IMR-90 (cell line): ENCODE measurements around the gene ZNF599. TPM values are rescaled to one million over a fixed set of nuclear protein-coding genes. Genes with fewer than 3 reads are reported as not detected.

Source experiments
- ATAC-seq: fragments of 200-7000 bp; cut with Tn5 transposase; 2 replicates; pipeline ENCODE4 v1.9.1; 2020; ENCODE audit warnings: low read depth, mild to moderate bottlenecking, moderate library complexity
- BruUV-seq: library from RNA; stranded (reverse); fragments of 400-500 nt; replicated peaks from 2 replicates; lab custom pipeline; 2021; lab: Mats Ljungman, UMichigan
- CTCF ChIA-PET: fragments of 300-600 bp; formaldehyde crosslinking; extraction: SDS; loops from one replicate; lab custom pipeline; 2021; ENCODE audit warnings: antibody characterized with exemption; lab: Yijun Ruan, JAX
- POLR2A ChIA-PET: fragments of 300-600 bp; sonication (Branson Sonifier 250); formaldehyde crosslinking; loops from one replicate; lab custom pipeline; 2022; ENCODE audit warnings: antibody characterized with exemption; ENCODE audit not compliant: unreplicated experiment; lab: Charles Lee
- DNase-seq: peaks from one replicate; pipeline ENCODE4 v3.0.0; 2013
- H2AFZ ChIP-seq: replicated peaks from 2 replicates; pipeline ENCODE3; 2013; ENCODE audit warnings: low read length, mild to moderate bottlenecking; ENCODE audit not compliant: poor library complexity
- H2AK5ac ChIP-seq: 2 replicates; pipeline ENCODE4 v1.6.1; 2013; ENCODE audit warnings: low read depth, low read length, inconsistent platforms
- H2AK9ac ChIP-seq: replicated peaks from 2 replicates; pipeline ENCODE3; 2013; ENCODE audit warnings: mild to moderate bottlenecking, low read depth, low read length, moderate library complexity; ENCODE audit not compliant: poor library complexity
- H2BK120ac ChIP-seq: 2 replicates; pipeline ENCODE4 v1.6.1; 2013; ENCODE audit warnings: low read depth, low read length, inconsistent platforms
- H2BK15ac ChIP-seq: 3 replicates; pipeline ENCODE4 v1.6.1; 2013; ENCODE audit warnings: low read depth, low read length, inconsistent platforms
- H2BK20ac ChIP-seq: 2 replicates; pipeline ENCODE4 v1.6.1; 2013; ENCODE audit warnings: low read depth, mild to moderate bottlenecking, inconsistent platforms, low read length, moderate library complexity
- H2BK5ac ChIP-seq: 2 replicates; pipeline ENCODE4 v1.6.1; 2013; ENCODE audit warnings: mild to moderate bottlenecking, low read depth, low read length, inconsistent platforms; ENCODE audit not compliant: poor library complexity, severe bottlenecking
- H3K14ac ChIP-seq: replicated peaks from 2 replicates; pipeline ENCODE4 v1.6.1; 2013; ENCODE audit warnings: low read depth, low read length, inconsistent platforms
- H3K18ac ChIP-seq: 2 replicates; pipeline ENCODE4 v1.6.1; 2013; ENCODE audit warnings: low read depth, low read length, control low read depth
- H3K23ac ChIP-seq: 2 replicates; pipeline ENCODE4 v1.6.1; 2013; ENCODE audit warnings: low read depth, low read length, inconsistent platforms
- H3K27ac ChIP-seq: 2 replicates; pipeline ENCODE4 v1.5.1; 2013; ENCODE audit warnings: mild to moderate bottlenecking, control low read depth, low read length; ENCODE audit not compliant: insufficient read depth
- H3K27me3 ChIP-seq: 2 replicates; pipeline ENCODE4 v1.6.1; 2013; ENCODE audit warnings: low read length; ENCODE audit not compliant: control insufficient read depth, insufficient read depth
- H3K36me3 ChIP-seq: 2 replicates; pipeline ENCODE4 v1.6.1; 2013; ENCODE audit warnings: low read length, mixed read lengths; ENCODE audit not compliant: control insufficient read depth, insufficient read depth
- H3K4ac ChIP-seq: 2 replicates; pipeline ENCODE4 v1.6.1; 2013; ENCODE audit warnings: low read depth, low read length, inconsistent platforms
- H3K4me1 ChIP-seq: 2 replicates; pipeline ENCODE4 v1.6.1; 2013; ENCODE audit warnings: low read length, mixed read lengths; ENCODE audit not compliant: control insufficient read depth, insufficient read depth
- H3K4me2 ChIP-seq: 2 replicates; pipeline ENCODE4 v1.6.1; 2013; ENCODE audit warnings: low read depth, mild to moderate bottlenecking, control low read depth, low read length, moderate library complexity
- H3K4me3 ChIP-seq: 2 replicates; pipeline ENCODE4 v1.5.1; 2013; ENCODE audit warnings: low read depth, mild to moderate bottlenecking, control low read depth, low read length, moderate library complexity; ENCODE audit not compliant: insufficient read depth
- H3K56ac ChIP-seq: 2 replicates; pipeline ENCODE4 v1.6.1; 2013; ENCODE audit warnings: low read length, inconsistent platforms; ENCODE audit not compliant: insufficient read depth; ENCODE audit errors: extremely low read depth
- H3K79me1 ChIP-seq, 2 experiments: 2 replicates each; pipeline ENCODE4 v1.6.1; 2013; ENCODE audit warnings: low read length in 2 of 2, inconsistent platforms in 1 of 2, low read depth in 1 of 2
- H3K9ac ChIP-seq: 2 replicates; pipeline ENCODE4 v1.6.1; 2013; ENCODE audit warnings: low read depth, low read length, control low read depth
- H3K9me1 ChIP-seq: 2 replicates; pipeline ENCODE4 v1.6.1; 2013; ENCODE audit warnings: low read length, inconsistent platforms; ENCODE audit not compliant: insufficient read depth
- H3K9me3 ChIP-seq: 2 replicates; pipeline ENCODE4 v1.6.1; 2013; ENCODE audit warnings: low read length; ENCODE audit not compliant: control insufficient read depth, insufficient read depth
- H4K20me1 ChIP-seq: 2 replicates; pipeline ENCODE4 v1.6.1; 2013; ENCODE audit warnings: low read length, inconsistent platforms; ENCODE audit not compliant: insufficient read depth
- H4K5ac ChIP-seq: 2 replicates; pipeline ENCODE4 v1.6.1; 2013; ENCODE audit warnings: mild to moderate bottlenecking, low read depth, low read length, control low read depth
- H4K8ac ChIP-seq, 2 experiments: 2 replicates each; pipeline ENCODE4 v1.6.1; 2013; ENCODE audit warnings: low read depth in 2 of 2, low read length in 2 of 2, control low read depth in 1 of 2, inconsistent platforms in 1 of 2
- H4K91ac ChIP-seq: 2 replicates; pipeline ENCODE4 v1.6.1; 2013; ENCODE audit warnings: low read depth, low read length, inconsistent platforms; ENCODE audit not compliant: insufficient read depth
- CTCF ChIP-seq: conservative IDR thresholded peaks from 2 replicates; pipeline ENCODE4 v1.5.1; 2012; ENCODE audit warnings: mild to moderate bottlenecking, low read depth, low read length, improper control_type of control experiment
- FOS ChIP-seq: fragments of 150-350 bp; IDR thresholded peaks from 2 replicates; pipeline ENCODE4 v1.6.1; 2016; ENCODE audit warnings: low read depth, low read length
- MAZ ChIP-seq: IDR thresholded peaks from 2 replicates; pipeline ENCODE4 v1.6.1; 2012; ENCODE audit warnings: low read depth, mild to moderate bottlenecking, low read length, improper control_type of control experiment, moderate library complexity, borderline replicate concordance
- MXI1 ChIP-seq: IDR thresholded peaks from 2 replicates; pipeline ENCODE4 v1.6.1; 2012; ENCODE audit warnings: low read depth, mild to moderate bottlenecking, low read length, moderate library complexity, borderline replicate concordance
- NFE2L2 ChIP-seq: fragments of 150-350 bp; IDR thresholded peaks from 2 replicates; pipeline ENCODE4 v1.6.1; 2016; ENCODE audit warnings: low read depth, mild to moderate bottlenecking, low read length
- RAD21 ChIP-seq: IDR thresholded peaks from 2 replicates; pipeline ENCODE4 v1.6.1; 2012; ENCODE audit warnings: low read length, improper control_type of control experiment
- SMC3 ChIP-seq: fragments of 150-350 bp; IDR thresholded peaks from 2 replicates; pipeline ENCODE4 v1.6.1; 2016; ENCODE audit warnings: low read depth, mild to moderate bottlenecking, antibody characterized with exemption, low read length, moderate library complexity
- WGBS, 2 experiments: methylation state at CpG; one replicate each; pipeline versions ENCODE4 v1.1.5 to v1.1.7; 2013; ENCODE audit warnings: missing lambda C conversion rate in 2 of 2; ENCODE audit not compliant: insufficient read length in 1 of 2; ENCODE audit errors: extremely low coverage in 2 of 2; 5-methylcytosine and 5-hydroxymethylcytosine counted together
- dilution Hi-C: fragments of 300-500 bp; cut with HindIII; formaldehyde crosslinking; loops from one replicate; pipeline ENCODE4 v1.14.3; 2018; ENCODE audit warnings: low sequenced_read_pairs; ENCODE audit not compliant: unreplicated experiment
- in situ Hi-C: fragments of 300-500 bp; cut with MboI; formaldehyde crosslinking; loops from 3 replicates; pipeline ENCODE4 v1.14.3; 2019; ENCODE audit warnings: low sequenced_read_pairs, inconsistent platforms, mixed read lengths
- intact Hi-C: fragments of 100-400 bp; cut with micrococcal nuclease; formaldehyde crosslinking; loops from 2 replicates; pipeline ENCODE4 v1.10.0; 2022
- polyA plus RNA-seq, 3 experiments: library from polyadenylated mRNA; depleted of rRNA; stranded (reverse); fragments of >200 nt; gene quantifications; 2 replicates each; pipeline ENCODE4 v1.2.3, GENCODE V29; 2012; ENCODE audit warnings: low replicate concordance in 1 of 3
- total RNA-seq: library from RNA; depleted of rRNA; stranded (reverse); fragments of >200 nt; gene quantifications from 2 replicates; pipeline ENCODE4 v1.2.3, GENCODE V29; 2012
- TF ChIP-seq, protein P1 (sequence below): fragments of 150-350 bp; IDR thresholded peaks from 2 replicates; pipeline ENCODE4 v1.6.1; 2016; ENCODE audit warnings: low read depth, mild to moderate bottlenecking, low read length, moderate library complexity, borderline replicate concordance
- TF ChIP-seq, protein P2 (sequence below): fragments of 150-350 bp; IDR thresholded peaks from 2 replicates; pipeline ENCODE4 v1.6.1; 2017; ENCODE audit warnings: mild to moderate bottlenecking, antibody characterized with exemption, low read length, low read depth

Gene ZNF599
- total and polyA plus RNA-seq, 2 of the 4 experiments (the other 2 are of a cell fraction), result 3.4 to 5.9 TPM

GRCh38 chr19:34757441-34757840 lies 15.6 kb downstream of the ZNF599 start:
- no peak overlapping the region for H2BK15ac ChIP-seq
- no peak overlapping the region for H3K4ac ChIP-seq
- no peaks in the 10 kb centered on the region for H3K4me1 ChIP-seq
- no peaks in the 10 kb centered on the region for H3K79me1 ChIP-seq
- no peak overlapping the region for H4K91ac ChIP-seq
- no peak overlapping the region for H3K27ac ChIP-seq
- H4K20me1 ChIP-seq, result no peaks in the 10 kb centered on the region
- ChIA-PET CTCF (no interaction called here), POLR2A (interaction anchor here (0.6 kb wide), 1 partner anchor 10 kb away, joined by 3 read pairs; no protein-coding TSS in a partner anchor)
- DNase-seq (no peak), ATAC-seq (no peak)
- H3K23ac ChIP-seq, result no peak overlapping the region
- H2BK5ac ChIP-seq, result no peak overlapping the region
- intact Hi-C loops (no loop called here), in situ Hi-C loops (no loop called here), dilution Hi-C loops (no loop called here)
- no peak overlapping the region for H4K8ac ChIP-seq
- H2AFZ ChIP-seq, result no peak overlapping the region
- H3K9ac ChIP-seq, result no peak overlapping the region
- H3K36me3 ChIP-seq, result peaks cover 15% of the 10 kb centered on the region
- H2BK120ac ChIP-seq, result no peak overlapping the region
- no peak overlapping the region for H4K5ac ChIP-seq
- WGBS, 2 experiments, result 100% methylated on average over 1 of the region's 4 CpGs; no CpG with 5 or more reads in 1 of the 2 experiments
- no peak overlapping the region for H2AK9ac ChIP-seq
- H3K27me3 ChIP-seq, result no peaks in the 10 kb centered on the region
- no TSS peak for BruUV-seq
- no peak overlapping the region for H3K4me3 ChIP-seq
- no peaks in the 10 kb centered on the region for H3K9me1 ChIP-seq
- H2BK20ac ChIP-seq, result no peak overlapping the region
- no peak overlapping the region for H3K18ac ChIP-seq
- peaks cover 59% of the 10 kb centered on the region for H3K9me3 ChIP-seq
- no peak overlapping the region for H3K56ac ChIP-seq
- H2AK5ac ChIP-seq, result no peak overlapping the region
- no peak overlapping the region for H3K4me2 ChIP-seq
- TF ChIP-seq MAZ (no peak), MXI1 (no peak), CTCF (no peak), FOS (no peak), SMC3 (no peak), RAD21 (no peak), NFE2L2 (no peak)
- TF ChIP-seq, protein P1, sequence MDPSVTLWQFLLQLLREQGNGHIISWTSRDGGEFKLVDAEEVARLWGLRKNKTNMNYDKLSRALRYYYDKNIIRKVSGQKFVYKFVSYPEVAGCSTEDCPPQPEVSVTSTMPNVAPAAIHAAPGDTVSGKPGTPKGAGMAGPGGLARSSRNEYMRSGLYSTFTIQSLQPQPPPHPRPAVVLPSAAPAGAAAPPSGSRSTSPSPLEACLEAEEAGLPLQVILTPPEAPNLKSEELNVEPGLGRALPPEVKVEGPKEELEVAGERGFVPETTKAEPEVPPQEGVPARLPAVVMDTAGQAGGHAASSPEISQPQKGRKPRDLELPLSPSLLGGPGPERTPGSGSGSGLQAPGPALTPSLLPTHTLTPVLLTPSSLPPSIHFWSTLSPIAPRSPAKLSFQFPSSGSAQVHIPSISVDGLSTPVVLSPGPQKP, result no peak
- TF ChIP-seq, protein P2, sequence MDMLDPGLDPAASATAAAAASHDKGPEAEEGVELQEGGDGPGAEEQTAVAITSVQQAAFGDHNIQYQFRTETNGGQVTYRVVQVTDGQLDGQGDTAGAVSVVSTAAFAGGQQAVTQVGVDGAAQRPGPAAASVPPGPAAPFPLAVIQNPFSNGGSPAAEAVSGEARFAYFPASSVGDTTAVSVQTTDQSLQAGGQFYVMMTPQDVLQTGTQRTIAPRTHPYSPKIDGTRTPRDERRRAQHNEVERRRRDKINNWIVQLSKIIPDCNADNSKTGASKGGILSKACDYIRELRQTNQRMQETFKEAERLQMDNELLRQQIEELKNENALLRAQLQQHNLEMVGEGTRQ, result no peak
- H3K14ac ChIP-seq, result no peak overlapping the region
